ENCODE measurements around the gene AP4E1. TPM values are rescaled to one million over a fixed set of nuclear protein-coding genes. Genes with fewer than 3 reads are reported as not detected.

AP4E1 gene
- total and polyA plus RNA-seq, 2 of the 4 experiments (the other 2 are of a cell fraction): 3.1 to 6.8 TPM

DNA sequence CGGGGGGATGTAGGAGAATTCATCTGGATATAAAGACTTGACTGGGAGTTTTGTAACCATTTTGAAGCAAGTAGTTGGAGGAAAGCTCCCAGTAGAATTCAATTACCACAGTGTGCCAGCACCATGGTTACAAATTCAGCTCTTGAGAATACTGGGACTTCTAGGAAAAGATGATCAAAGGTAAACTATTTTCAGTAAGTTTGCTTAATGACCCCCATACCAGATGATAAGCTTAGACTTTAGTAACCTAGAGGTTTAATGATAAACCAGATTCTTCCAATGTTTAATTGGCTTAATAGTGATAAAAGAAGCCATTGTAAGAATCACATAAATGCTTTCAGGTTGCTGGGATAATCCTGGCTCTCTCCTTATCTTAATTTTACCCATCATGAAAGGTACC lies 22.3 kb downstream of the AP4E1 start:
- Histone ChIP-seq H3K4me2 (ENCODE audit: low read depth, low read length) (no peak overlapping the region), H3K9ac (ENCODE audit: low read depth, low read length) (no peak overlapping the region), H3K9me1 (ENCODE audit: insufficient read depth, low read length) (no peaks in the 10 kb centered on the region), H3K9me3 (ENCODE audit: control insufficient read depth, insufficient read depth, low read length) (no peaks in the 10 kb centered on the region), H2AK5ac (ENCODE audit: low read depth, low read length) (no peak overlapping the region), H4K20me1 (ENCODE audit: insufficient read depth, low read length) (no peaks in the 10 kb centered on the region), H4K5ac (ENCODE audit: low read depth, low read length) (no peak overlapping the region), H2BK120ac (ENCODE audit: low read depth, low read length) (no peak overlapping the region), H2BK5ac (ENCODE audit: low read depth, low read length, poor library complexity, severe bottlenecking) (no peak overlapping the region), H3K4ac (ENCODE audit: low read depth, low read length) (no peak overlapping the region), H3K27ac (ENCODE audit: insufficient read depth, low read length) (no peak overlapping the region), H3K23ac (ENCODE audit: low read depth, low read length) (no peak overlapping the region), H2AK9ac (replicated peaks; ENCODE audit: low read depth, low read length, poor library complexity) (no peak overlapping the region), H4K91ac (ENCODE audit: insufficient read depth, low read depth, low read length) (no peak overlapping the region), H2AFZ (replicated peaks; ENCODE audit: low read length, poor library complexity) (no peak overlapping the region), H3K14ac (replicated peaks; ENCODE audit: low read depth, low read length) (no peak overlapping the region), H2BK20ac (ENCODE audit: low read depth, low read length) (no peak overlapping the region), H3K18ac (ENCODE audit: low read depth, low read length) (no peak overlapping the region), H2BK15ac (ENCODE audit: low read depth, low read length) (no peak overlapping the region), H3K36me3 (ENCODE audit: control insufficient read depth, insufficient read depth, low read length) (peaks cover 7% of the 10 kb centered on the region), H3K4me3 (ENCODE audit: insufficient read depth, low read depth, low read length) (no peak overlapping the region), H3K56ac (ENCODE audit: extremely low read depth, insufficient read depth, low read length) (no peak overlapping the region), H3K4me1 (ENCODE audit: control insufficient read depth, insufficient read depth, low read length) (no peaks in the 10 kb centered on the region), H4K8ac (ENCODE audit: low read depth in 2 of 2, low read length in 2 of 2) (no peak overlapping the region), H3K27me3 (ENCODE audit: control insufficient read depth, insufficient read depth, low read length) (no peaks in the 10 kb centered on the region), H3K79me1 (ENCODE audit: low read depth in 1 of 2, low read length in 2 of 2) (no peaks in the 10 kb centered on the region; a peak in 2 of 4 replicates)
- CTCF ChIA-PET: no interaction called here
- POLR2A ChIA-PET (ENCODE audit: unreplicated experiment): no interaction called here
- ATAC-seq (ENCODE audit: low read depth) (no peak), DNase-seq (no peak)
- no CpG with 5 or more reads among the region's 1 CpG for WGBS, 2 experiments (ENCODE audit: extremely low coverage in 2 of 2, insufficient read length in 1 of 2)
- intact Hi-C loops (cut with micrococcal nuclease): no loop called here
- TF ChIP-seq NFE2L2 (IDR thresholded peaks at IDR 0.05; ENCODE audit: low read depth, low read length) (no peak), RFX5 (IDR thresholded peaks at IDR 0.05; ENCODE audit: low read depth, low read length) (no peak), SMC3 (IDR thresholded peaks at IDR 0.05; ENCODE audit: low read depth, low read length) (no peak), FOS (IDR thresholded peaks at IDR 0.05; ENCODE audit: low read depth, low read length) (no peak), BHLHE40 (IDR thresholded peaks at IDR 0.05; ENCODE audit: low read depth, low read length) (no peak)
- no TSS peak for BruUV-seq (replicated peaks)
- in situ Hi-C loops (cut with MboI; ENCODE audit: low sequenced_read_pairs): no loop called here
- dilution Hi-C loops (cut with HindIII; ENCODE audit: low sequenced_read_pairs, unreplicated experiment): no loop called here

Data from IMR-90 (cell line).